GM12865 (cell line): ENCODE data around the gene NLRP2B.
"Not testable (repeated sequence)": the region's sequence is repeated elsewhere in the genome, so short reads cannot be mapped to it uniquely, and the experiment has no call there.

Experiments
- DNase-seq: peaks from one replicate; pipeline ENCODE4 v3.0.0; 2010; ENCODE audit warnings: low read depth
- H3K4me3 ChIP-seq: 2 replicates; pipeline ENCODE4 v1.5.1; 2011; ENCODE audit warnings: mild to moderate bottlenecking, low read depth, low read length, control low read depth
- TF ChIP-seq, protein P1 (sequence below): IDR thresholded peaks from 2 replicates; pipeline ENCODE4 v1.5.1; 2011; ENCODE audit warnings: low read length, control low read depth, low read depth, inconsistent platforms; ENCODE audit not compliant: insufficient read depth; ENCODE audit errors: missing control alignments

Gene NLRP2B

DNA sequence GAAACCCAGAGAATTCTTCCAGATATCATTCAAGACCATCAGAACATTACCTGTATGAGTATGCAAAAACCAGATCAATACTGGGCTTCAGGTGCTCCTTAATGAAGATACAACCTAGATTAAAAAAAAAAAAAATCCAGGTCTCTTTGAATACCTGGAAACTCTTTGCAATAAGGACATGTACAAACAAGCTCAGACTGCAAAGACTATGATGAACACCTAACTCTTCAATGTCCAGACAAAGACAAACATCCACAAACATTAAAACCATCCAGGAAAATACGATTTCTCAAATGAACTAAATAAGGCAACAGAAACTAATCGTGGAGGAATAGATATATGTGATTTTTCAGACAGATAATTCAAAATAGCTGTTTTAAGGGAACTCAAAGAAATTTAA lies 38.7 kb downstream of the NLRP2B start:
- H3K4me3 ChIP-seq, result no peak overlapping the region
- no peak for DNase-seq
- TF ChIP-seq, protein P1, sequence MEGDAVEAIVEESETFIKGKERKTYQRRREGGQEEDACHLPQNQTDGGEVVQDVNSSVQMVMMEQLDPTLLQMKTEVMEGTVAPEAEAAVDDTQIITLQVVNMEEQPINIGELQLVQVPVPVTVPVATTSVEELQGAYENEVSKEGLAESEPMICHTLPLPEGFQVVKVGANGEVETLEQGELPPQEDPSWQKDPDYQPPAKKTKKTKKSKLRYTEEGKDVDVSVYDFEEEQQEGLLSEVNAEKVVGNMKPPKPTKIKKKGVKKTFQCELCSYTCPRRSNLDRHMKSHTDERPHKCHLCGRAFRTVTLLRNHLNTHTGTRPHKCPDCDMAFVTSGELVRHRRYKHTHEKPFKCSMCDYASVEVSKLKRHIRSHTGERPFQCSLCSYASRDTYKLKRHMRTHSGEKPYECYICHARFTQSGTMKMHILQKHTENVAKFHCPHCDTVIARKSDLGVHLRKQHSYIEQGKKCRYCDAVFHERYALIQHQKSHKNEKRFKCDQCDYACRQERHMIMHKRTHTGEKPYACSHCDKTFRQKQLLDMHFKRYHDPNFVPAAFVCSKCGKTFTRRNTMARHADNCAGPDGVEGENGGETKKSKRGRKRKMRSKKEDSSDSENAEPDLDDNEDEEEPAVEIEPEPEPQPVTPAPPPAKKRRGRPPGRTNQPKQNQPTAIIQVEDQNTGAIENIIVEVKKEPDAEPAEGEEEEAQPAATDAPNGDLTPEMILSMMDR, result no peak

DNA sequence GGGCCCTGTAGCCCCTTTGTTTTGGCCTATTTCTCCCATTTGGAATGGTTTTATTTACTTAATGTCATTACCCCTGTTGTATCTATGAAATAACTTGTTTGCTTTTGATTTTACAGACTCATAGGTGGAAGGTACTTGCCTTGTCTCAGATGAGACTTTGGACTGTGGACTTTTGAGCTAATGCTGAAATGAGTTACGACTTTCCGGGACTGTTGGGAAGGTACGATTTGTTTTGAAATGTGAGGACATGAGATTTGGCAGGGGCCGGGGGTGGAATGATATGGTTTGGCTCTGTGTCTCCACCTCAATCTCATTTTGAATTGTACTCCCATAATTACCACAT lies 39.4 kb downstream of the NLRP2B start:
- DNase-seq, result no peak
- TF ChIP-seq, protein P1, result no peak
- no peak overlapping the region for H3K4me3 ChIP-seq

DNA sequence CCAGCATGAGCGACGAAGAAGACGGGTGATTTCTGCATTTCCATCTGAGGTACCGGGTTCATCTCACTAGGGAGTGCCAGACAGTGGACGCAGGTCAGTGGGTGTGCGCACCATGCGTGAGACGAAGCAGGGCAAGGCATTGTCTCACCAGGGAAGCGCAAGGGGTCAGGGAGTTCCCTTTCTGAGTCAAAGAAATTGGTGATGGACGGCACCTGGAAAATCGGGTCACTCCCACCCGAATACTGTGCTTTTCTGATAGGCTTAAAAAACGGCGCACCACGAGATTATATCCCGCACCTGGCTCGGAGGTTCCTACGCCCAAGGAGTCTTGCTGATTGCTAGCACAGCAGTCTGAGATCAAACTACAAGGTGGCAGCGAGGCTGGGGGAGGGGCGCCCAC lies 50.6 kb downstream of the NLRP2B start:
- DNase-seq, H3K4me3 ChIP-seq: not testable (repeated sequence)
